ENCODE results near the gene SEC14L2.
"Not testable (repeated sequence)": the region's sequence is repeated elsewhere in the genome, so short reads cannot be mapped to it uniquely, and the experiment has no call there.

SEC14L2 gene

GRCh38 chr22:30455075-30455840 is 58.4 kb downstream of the SEC14L2 start:
- DNase-seq (ENCODE audit: low spot score), result no peak

- DNase-seq (ENCODE audit: low spot score), result no peak
Measured at GRCh38 chr22:30457981-30458380, 61.2 kb downstream of the SEC14L2 start.

GRCh38 chr22:30459181-30460052 is 62.6 kb downstream of the SEC14L2 start:
- peak; percentile 15 for DNase-seq (ENCODE audit: low spot score)

GRCh38 chr22:30460147-30460546 is 63.3 kb downstream of the SEC14L2 start:
- no peak for DNase-seq (ENCODE audit: low spot score)

GRCh38 chr22:30460555-30460954 is 63.7 kb downstream of the SEC14L2 start:
- DNase-seq (ENCODE audit: low spot score), result not testable (repeated sequence)

GRCh38 chr22:30469165-30469564 is 72.3 kb downstream of the SEC14L2 start:
- no peak for DNase-seq (ENCODE audit: low spot score)

GRCh38 chr22:30470655-30471054 is 73.8 kb downstream of the SEC14L2 start:
- DNase-seq (ENCODE audit: low spot score), result no peak

GRCh38 chr22:30471616-30472318 is 74.9 kb downstream of the SEC14L2 start, which contains the start of gene SEC14L3:
SEC14L3 (minus strand) TSS chr22:30472017; CDS start chr22:30471958, 59 bp downstream.
- DNase-seq (ENCODE audit: low spot score), result no peak

GRCh38 chr22:30472994-30473720 is 76.3 kb downstream of the SEC14L2 start:
- no peak for DNase-seq (ENCODE audit: low spot score)

- no peak for DNase-seq (ENCODE audit: low spot score)
Measured at GRCh38 chr22:30474121-30474520, 77.3 kb downstream of the SEC14L2 start.

All from activated CD4-positive, alpha-beta T cell treated with anti-CD3 and anti-CD28 coated beads, Interleukin-2, Interleukin-4, amounts not matched to agents 100 ng/mL and 50 ng/mL, durations not matched to agents 16 hours and 8 hours (primary cell).